Fibroblast of skin of left quadriceps (primary cell): Measurements from ENCODE around the gene JPT1.

Experiments used
- DNase-seq, 2 experiments: peaks; one replicate each; pipeline ENCODE4 v3.0.0-alpha.2; 2013; ENCODE audit warnings: low read depth in 2 of 2

The JPT1 gene

DNA sequence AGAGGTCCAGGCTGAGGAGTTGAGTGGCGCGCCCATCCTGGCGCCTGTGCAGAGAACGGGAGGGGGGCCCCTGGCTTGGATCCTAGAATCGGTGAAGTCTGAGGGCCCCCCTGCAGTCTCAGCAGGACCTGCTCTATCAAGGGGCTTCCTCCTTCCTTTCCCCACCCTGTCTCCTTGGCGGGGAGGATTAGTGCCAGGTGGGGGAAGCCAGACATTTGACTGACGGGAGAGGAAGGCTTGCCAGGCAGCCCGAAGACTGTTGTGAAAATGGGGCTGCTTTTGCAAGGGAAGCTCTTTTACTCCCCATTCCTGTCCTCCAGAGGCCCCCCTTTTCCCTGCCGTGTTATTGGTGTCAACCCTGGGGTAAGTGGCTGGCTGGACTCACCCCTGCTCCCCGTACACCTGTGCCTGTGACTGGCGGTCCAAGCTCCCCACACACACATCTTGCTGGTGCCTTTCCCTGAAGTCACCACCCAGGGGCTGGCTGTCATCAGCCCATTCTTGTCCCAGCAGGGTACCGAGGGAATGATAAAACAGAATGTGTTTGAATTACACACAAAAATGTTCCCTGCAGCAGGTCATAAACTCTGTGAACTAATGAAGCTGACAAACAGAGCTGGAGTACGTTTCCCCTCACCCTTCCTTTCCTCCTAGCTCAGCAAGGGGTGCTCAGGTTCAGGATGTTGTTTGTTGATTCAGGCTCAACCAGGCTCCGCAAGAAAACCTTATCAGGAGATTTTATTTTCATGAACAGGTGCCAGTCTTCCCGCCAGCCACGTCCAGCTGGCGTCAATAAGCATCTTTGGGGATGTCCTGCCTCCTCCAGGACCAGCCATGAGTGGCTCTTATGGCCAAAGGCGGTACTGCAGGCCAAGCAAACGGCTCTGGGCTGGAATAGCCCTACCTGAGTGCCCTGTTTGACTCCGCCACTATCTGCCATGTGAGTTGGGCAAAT is 48.9 kb downstream of the JPT1 start:
- no peak for DNase-seq

DNA sequence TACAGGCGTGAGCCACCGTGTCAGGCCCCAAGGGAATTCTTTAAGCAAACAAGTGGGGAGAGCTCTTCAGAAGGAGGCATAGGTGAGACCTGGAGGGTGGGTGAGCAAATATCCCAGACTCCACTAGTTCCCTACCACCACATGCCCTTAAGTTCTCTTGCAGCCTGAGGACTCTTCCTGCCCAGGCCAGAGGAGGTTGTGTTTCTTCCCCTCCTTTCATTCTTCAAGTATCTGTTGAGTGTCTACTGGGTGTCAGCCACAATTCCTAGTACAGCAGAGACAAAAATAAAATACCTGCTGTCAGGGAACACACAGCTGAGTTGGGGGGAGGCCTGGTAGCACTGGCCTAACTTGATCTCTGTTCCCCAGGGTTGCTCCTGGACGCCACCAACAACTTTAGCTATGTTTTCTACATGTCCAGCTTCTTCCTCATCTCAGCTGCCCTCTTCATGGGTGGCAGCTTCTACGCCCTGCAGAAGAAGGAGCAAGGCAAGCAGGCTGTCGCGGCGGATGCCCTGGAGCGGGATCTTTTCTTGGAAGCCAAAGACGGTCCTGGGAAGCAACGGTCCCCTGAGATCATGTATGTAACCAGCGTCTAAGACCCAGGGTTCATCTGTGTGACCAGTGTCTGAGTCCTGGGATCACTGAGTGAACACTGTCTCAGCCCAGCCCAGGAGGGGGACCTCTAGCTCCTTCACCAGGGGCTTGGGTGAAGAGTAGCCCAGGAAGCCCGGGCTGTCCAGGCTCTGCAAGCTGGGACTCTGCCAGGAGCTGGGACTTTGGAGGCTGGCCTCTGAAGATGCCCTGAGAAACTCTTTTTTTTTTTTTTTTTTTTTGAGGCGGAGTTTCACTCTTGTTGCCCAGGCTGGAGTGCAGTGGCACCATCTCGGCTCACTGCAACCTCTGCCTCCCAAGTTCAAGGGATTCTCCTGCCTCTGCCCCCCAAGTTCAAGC is 50.4 kb downstream of the JPT1 start:
- DNase-seq, result no peak

DNA sequence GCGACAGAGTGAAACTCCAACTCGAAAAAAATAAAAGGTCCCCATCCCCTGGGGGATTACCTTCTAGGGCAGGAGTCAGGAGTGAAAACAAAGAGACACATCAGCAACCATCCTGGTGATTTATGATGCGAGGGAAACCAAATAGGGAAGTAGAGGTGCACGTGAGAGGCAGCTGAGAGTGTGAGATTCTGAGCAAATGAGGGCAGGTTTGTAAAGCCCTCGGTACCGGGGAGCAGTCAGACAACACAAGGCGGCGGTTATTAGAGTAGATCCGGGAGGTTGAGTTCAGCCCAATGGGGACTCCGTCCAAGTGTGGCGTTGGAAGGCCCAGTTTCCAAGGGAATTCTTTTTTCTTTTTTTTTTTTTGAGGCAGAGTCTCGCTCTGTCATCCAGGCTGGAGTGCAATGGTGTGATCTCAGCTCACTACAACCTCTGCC is 51.9 kb downstream of the JPT1 start:
- no peak for DNase-seq

DNA sequence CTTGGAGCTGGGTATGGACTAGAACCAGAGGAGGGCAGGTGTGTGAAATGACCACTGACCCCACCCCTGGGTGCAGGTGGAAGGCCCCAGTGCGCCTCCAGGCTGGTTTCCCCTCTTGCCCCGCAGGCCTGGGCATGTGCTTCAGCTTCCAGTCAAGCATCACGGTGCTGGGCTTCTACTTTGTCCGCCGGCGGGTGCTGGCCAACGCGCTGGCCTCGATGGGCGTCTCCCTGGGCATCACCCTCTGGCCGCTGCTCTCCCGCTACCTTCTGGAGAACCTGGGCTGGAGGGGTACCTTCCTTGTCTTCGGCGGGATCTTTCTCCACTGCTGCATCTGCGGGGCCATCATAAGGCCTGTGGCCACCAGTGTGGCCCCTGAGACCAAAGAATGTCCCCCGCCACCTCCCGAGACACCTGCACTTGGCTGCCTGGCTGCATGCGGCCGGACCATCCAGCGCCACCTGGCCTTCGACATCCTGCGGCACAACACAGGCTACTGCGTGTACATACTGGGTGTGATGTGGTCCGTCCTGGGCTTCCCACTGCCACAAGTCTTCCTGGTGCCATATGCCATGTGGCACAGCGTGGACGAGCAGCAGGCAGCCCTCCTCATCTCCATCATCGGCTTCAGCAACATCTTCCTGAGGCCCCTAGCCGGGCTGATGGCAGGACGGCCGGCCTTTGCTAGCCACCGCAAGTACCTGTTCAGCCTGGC is 54.3 kb downstream of the JPT1 start:
- DNase-seq, result no peak

DNA sequence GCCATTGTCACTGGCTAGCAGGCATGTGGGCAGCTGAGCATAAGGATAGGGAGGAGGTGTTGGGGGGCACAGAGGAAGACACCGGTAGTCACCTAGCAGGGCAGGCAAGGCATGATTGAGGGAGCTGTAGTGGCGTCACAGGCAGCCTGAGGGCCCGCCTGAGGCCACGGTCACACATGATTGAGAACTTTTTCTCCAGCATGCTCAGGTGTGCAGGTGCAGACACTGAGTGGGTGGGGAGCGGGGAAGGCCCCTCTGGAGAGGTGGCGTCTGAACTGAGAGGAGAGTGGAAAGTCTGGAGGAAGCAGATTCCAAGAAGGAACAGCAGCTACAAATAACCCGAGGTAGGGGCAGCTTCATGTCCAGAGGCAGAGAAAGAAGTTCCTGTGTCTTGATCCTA is 55.5 kb downstream of the JPT1 start:
- DNase-seq, result no peak

DNA sequence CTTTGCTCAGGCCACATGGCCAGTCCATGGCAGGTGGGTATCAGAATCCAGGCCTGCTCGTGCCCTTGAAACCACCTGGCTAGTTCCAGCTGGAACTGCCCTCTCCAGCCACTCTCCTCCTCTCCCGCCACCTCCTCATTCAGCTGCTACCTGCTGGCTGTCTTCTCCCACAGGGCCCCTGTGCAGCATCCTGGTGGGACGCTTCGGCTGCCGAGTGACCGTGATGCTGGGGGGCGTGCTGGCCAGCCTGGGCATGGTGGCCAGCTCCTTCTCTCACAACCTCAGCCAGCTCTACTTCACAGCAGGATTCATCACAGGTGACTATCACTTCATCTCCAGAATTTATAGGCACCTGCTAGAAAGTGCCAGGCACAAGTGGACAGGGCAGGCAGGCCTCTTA is 56.4 kb downstream of the JPT1 start:
- no peak for DNase-seq

DNA sequence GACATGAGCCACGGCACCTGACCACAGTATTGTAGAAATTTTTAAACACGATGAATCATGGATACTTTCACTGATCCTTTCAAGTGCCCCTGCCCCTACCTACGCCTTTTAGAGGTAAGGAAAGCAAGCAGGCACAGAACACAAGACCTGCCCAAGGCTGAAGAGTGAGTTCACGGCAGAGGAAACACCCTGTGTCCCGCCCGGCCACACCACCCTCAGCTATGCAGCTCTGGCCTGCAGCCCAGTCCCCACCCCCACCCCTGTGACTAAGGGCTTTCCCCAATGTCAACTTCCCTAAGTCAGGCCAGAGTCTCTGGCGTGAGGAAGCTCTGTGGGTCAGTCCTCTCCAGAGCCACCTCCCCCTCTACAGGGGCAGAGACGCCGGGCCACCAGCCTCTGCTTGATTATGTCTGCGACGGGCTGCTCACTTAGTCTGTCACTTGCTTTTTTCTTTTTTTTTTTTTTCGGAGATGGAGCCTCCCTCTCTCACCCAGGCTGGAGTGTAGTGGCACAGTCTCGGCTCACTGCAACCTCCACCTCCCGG is 58.2 kb downstream of the JPT1 start:
- DNase-seq, result no peak

DNA sequence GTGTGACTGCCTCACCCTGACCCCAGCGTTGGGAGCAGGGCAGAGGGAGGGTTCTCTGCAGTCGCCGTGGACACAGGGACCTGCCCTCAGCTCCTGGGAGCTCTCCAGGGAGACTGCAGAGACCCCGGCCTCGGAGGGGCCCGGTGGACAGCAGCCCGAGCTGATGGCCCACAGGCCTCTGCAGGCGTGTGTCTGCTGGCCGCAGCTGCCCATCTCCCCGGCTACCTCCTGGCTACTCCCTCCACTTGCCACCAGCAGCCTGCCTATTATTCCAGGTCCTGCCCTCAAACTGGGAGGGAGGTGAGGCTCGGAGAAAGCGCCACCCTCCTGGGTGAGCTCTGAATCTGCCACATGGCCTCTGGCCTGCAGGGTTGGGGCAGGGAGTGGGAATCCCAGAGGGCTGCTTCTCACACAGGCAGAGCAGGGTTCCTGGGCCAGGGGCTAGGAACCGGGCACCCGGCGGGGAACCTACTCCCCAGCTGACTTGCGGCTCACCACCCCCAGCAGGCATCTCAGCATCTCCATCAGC is 59.4 kb downstream of the JPT1 start:
- DNase-seq, result no peak

DNA sequence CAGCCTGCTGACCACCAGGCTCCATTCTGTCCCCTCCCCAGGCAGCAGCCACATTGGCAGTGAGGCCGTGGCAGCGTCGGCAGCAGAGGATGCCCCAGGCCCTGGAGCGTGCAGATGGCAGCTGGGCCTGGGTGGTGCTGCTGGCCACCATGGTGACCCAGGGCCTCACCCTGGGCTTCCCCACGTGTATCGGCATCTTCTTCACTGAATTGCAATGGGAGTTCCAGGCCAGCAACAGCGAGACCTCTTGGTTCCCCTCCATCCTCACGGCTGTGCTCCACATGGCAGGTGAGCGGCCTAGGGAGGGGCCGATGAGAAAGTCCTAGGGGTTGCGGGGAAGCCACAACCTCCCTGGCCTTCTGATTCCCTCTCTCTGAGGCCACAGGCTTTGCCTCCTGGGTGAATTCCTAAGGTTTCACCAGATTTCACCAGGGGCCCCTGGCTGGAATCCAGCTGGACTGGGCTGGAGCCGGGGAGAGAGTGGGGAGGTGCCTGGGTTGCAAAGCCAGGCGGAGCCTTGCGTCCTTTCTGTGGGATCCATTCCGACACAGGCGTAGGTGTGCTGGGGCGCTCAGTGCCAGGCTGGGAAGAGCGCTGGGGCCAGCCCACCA is 60.7 kb downstream of the JPT1 start:
- DNase-seq, result no peak

DNA sequence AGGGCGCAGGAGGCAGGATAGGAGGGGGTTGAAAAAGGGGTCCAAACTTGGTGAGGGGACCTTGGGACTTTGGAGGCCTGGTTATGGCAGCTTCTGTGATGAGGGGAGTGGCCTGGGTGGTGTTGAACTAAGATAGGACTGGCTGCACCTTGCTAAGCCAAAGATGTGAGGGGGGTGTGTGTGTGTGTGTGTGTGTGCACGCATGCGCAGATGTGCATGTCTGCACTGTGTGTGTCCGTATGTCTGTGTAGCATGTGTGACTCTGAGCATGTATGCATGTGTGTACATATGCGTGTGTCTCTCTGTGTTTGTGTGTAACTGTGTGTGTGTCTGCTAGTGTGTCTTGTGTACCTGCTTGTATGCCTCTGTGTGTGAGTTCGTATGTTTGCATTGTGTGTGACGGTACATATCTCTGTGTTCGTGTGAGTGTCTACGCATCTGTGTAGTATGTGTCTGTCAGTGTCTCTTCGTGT is 62.4 kb downstream of the JPT1 start:
- DNase-seq, result no peak

DNA sequence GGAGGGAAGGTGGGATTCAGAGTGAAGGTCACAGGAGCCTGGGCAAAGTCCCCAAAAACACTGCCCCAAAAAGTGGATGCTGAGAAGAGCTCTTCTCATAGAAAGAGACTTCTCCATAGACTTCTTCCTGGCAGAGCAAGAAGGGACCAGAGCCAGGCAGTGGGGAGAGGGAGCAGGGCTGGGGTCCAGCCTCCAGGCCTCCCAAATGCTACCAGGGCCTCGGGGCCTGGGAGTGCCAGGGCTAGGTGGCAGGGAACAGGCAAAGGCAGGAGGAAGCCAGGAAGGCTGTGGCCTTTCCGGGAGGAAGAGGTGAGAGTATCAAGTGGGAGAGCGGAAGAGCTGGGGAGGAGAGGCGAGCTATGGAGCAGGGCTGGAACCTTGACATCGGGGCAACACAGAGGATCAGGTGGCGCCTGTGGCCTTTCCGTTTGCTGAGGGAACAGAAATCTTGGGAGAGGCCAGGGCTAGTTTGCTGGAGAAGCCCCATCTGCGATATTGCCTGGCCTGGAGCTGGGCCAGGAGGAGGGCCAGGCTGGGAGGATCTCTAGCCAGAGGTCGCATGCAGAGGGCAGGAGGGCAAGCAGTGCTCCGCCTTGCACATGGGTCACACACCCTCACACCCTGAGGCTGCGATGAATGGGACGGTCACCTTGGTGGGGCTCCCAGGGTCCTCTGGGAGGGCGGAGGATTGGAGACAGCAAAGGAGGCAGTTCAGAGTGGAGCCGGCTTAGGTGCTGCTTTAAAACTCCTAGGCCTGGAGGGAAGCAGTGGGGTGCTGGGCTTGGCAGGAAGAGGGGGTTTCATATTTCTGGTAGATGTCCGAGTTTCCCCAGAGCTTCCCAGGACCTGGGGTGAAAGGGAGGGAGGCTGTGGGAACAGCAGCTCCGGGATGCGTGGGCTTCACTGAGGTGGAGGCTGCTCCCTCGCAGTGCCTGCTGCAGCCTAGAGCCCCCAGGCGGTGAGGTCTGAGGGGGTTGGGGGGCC is 63.1 kb downstream of the JPT1 start:
- no peak for DNase-seq

DNA sequence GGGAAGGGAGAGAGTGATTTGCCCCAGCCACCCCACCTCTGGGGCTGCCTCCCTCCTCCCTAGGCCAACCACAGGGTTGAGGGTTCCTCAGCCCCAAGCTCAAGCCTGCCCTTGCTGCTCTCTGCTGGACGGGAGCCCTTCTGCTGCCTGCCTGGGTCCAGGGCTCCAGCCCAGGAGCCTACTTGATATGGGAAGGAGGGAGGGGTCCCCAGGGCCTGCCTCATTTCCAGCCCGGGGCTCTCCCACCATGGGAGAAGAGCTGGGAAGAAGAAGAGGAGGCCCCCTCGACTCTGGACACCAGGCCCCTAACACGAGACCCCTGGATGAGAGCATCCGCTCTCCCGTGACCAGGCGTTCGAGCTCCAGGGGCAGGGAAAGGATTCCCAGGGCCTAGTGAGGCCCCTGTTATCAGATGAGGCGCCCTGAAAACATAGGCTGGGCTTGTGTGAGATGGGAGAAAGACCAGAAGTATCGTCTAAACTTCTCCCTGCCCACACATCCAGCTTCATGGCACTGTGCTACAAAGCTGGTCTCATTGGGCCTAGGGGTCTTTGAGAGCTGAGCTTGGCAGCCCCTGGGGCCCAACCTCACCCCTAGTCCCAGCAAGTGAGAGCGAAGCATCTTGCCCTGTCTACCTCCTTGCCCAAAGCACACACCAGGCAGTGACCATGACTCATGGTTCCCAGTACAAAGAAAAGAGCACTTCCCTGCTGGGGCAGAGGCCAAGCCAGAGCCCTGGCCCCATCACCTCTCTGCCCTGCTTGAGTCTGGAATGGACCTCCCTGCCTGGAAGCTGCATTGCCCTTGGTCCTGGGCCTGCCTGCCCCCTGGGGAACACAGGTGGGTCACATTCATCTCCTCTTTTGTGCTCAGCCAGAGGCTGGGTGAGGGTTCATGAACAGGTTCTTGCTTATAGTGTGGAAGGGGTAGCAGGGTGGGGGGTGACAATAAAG is 65.6 kb downstream of the JPT1 start:
- DNase-seq, result no peak

DNA sequence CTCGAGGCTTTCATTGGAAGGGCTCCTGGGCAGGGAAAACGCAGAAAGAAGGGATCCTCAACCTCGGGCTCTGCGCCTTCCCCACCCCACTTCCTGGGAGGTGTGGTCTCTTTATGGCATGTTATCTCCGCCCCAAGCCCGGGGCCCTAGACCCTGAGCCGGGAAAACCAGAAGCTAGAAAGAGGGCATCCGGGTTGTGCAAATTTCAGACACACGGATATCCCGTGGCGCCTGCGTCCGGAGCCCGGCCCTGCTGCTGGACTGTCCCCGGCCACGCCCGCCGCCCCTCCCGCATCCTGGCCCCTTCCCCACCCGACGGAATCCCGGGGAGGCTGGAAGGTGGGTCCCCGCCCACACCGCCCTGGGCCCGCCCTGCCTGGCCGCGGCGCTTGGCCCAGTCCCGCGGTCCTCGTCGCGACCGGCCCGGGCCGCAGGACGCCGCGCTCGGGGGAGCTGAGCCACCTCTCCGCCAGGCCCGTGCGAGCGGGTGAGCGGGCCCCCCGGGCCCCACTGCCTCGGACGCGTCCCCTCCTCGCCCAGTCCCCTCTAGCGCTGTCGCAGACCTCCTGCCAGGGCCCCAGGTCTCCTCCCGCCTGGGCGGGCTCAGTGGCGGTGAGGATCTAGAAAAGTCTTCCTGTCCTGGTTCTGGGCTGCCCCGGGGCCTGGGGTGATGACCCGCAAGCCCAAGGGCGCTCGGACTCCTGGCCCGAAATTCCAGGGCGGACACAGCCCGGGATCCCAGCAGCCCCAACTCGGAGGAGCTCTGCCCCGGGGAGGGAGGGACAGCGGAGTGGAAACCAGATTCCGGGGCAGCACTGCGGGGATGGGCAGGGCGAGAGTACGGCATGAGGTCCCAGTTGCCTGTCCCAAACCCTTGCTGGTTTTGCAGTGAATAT is 66.5 kb downstream of the JPT1 start, which contains the start of gene SLC16A5:
TSS of gene SLC16A5 (plus strand) at position 397 of the 896 bp plus-strand sequence. CDS start 5,683 bp downstream, outside the sequence.
- peak; percentile 43 to 51 for DNase-seq

DNA sequence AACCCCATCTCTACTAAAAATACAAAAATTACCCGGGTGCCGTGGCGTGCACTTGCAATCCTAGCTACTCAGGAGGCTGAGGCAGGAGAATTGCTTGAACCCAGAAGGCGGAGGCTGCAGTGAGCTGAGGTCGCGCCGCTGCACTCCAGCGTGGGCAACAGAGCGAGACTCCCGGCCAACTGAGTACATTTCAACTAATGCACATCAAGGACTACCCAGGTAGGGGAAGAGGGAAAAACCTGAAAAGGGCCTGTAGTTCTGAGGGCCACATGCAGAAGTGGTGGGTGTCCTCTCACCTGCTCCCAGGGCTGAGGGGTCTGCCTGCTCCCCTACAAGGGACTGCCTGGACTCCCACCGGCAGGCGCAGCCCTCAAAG is 67.1 kb downstream of the JPT1 start:
- DNase-seq, result no peak

DNA sequence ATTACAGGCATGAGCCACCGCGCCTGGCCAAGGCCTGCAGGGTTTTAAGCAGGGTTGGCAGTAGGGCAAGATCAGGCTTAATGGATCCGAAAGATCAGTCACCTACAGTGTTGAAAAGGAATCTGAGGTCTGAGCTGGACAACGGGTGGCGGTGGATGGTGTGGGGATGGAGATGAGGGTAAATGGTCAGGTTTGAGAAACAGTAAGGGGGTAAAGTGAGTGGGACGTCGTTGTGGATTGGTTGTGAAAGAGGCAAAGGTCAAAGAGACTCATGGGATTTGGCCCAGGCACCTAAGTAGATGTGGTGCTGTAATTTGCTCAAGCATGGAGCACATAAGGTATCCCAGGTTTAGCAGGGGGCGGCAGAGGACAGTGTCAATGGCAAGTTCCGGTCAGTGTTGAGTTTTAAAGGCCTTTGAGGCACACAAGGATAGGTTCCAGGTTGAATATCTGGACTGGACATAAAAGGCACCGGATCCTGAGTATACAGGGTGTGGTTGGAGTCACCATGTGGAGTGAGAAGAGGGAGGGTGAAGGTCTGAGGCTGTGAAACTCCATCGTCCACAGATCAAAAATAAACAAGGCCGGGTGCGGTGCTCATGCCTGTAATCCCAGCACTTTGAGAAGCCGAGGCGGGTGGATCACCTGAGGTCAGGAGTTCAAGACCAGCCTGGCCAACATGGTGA is 67.7 kb downstream of the JPT1 start:
- DNase-seq, result no peak
